ENCODE results near the gene CCDC188. TPM values are rescaled to one million over a fixed set of nuclear protein-coding genes. Genes with fewer than 3 reads are reported as not detected.
"Not testable (repeated sequence)": the region's sequence is repeated elsewhere in the genome, so short reads cannot be mapped to it uniquely, and the experiment has no call there.

Gene CCDC188
- total RNA-seq, 1 experiment from 2014 or later: not detected

GRCh38 chr22:20160041-20160440 is 9.2 kb upstream of the CCDC188 start:
- H2BK120ac ChIP-seq (ENCODE audit: low read depth, low read length, poor library complexity, severe bottlenecking): no peak overlapping the region
- H3K4me1 Mint-ChIP-seq: peaks cover 4 to 7% of the 10 kb centered on the region in 2 experiments
- no peak overlapping the region; the same call in 1 of the 2 replicates for H3K14ac ChIP-seq (ENCODE audit: insufficient read depth, low read length)
- H3K79me1 ChIP-seq (ENCODE audit: insufficient read depth, low read depth, low read length, poor library complexity, severe bottlenecking): no peaks in the 10 kb centered on the region
- H2AFZ ChIP-seq (ENCODE audit: low read length): no peak overlapping the region
- H3K4me2 ChIP-seq (ENCODE audit: insufficient read depth, insufficient read length, low read length): no peak overlapping the region
- no peaks in the 10 kb centered on the region for H3K27me3 ChIP-seq (ENCODE audit: insufficient read depth, low read length)
- H4K20me1 ChIP-seq (ENCODE audit: control insufficient read depth, insufficient read depth, insufficient read length): no peaks in the 10 kb centered on the region
- no peak for DNase-seq
- no peak overlapping the region for H4K8ac ChIP-seq (replicated peaks; ENCODE audit: insufficient read length, low read depth, low read length)
- H3K36me3 Mint-ChIP-seq (ENCODE audit: insufficient read depth in 1 of 3, low read depth in 3 of 3): peaks cover 0 to 7% (median 0%) of the 10 kb centered on the region in 3 experiments; a peak in 2 of 7 replicates
- peak overlapping the region in 1 of 3 experiments; percentile 67; a peak in 1 of 7 replicates for H3K27ac Mint-ChIP-seq
- no peak overlapping the region for H3K27ac ChIP-seq (ENCODE audit: insufficient read length, low read depth, low read length)
- no peak overlapping the region for H2BK12ac ChIP-seq (ENCODE audit: insufficient read length, low read depth, low read length)
- no peak overlapping the region for H4K5ac ChIP-seq (ENCODE audit: insufficient read length, low read depth, low read length)
- peaks cover 6 to 17% of the 10 kb centered on the region in 2 experiments; a peak in 4 of 5 replicates for H3K9me3 Mint-ChIP-seq
- no peak overlapping the region for H3K4me3 Mint-ChIP-seq
- no peak overlapping the region for H3K4ac ChIP-seq (ENCODE audit: low read depth, low read length)
- TF ChIP-seq, protein P1, sequence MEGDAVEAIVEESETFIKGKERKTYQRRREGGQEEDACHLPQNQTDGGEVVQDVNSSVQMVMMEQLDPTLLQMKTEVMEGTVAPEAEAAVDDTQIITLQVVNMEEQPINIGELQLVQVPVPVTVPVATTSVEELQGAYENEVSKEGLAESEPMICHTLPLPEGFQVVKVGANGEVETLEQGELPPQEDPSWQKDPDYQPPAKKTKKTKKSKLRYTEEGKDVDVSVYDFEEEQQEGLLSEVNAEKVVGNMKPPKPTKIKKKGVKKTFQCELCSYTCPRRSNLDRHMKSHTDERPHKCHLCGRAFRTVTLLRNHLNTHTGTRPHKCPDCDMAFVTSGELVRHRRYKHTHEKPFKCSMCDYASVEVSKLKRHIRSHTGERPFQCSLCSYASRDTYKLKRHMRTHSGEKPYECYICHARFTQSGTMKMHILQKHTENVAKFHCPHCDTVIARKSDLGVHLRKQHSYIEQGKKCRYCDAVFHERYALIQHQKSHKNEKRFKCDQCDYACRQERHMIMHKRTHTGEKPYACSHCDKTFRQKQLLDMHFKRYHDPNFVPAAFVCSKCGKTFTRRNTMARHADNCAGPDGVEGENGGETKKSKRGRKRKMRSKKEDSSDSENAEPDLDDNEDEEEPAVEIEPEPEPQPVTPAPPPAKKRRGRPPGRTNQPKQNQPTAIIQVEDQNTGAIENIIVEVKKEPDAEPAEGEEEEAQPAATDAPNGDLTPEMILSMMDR (conservative IDR thresholded peaks at IDR 0.05): no peak
- H3K4me1 ChIP-seq (ENCODE audit: insufficient read depth, low read length): no peaks in the 10 kb centered on the region
- H2BK20ac ChIP-seq (ENCODE audit: low read depth, low read length, poor library complexity, severe bottlenecking): no peak overlapping the region
- H3T11ph ChIP-seq (ENCODE audit: low read length): no peak overlapping the region
- no peak overlapping the region for H3K9ac ChIP-seq (ENCODE audit: extremely low read depth, insufficient read length, low read length)
- WGBS (ENCODE audit: extremely low coverage, insufficient read length, low lambda C conversion rate): no CpG with 5 or more reads among the region's 10 CpGs
- no peak overlapping the region for H3K18ac ChIP-seq (ENCODE audit: insufficient read length, low read depth, low read length)
- H3K9me3 ChIP-seq (ENCODE audit: control insufficient read depth, low read depth, low read length): no peaks in the 10 kb centered on the region
- no peaks in the 10 kb centered on the region for H3K27me3 Mint-ChIP-seq (ENCODE audit: low read depth)
- H3K79me2 ChIP-seq (ENCODE audit: insufficient read depth, low read length): no peaks in the 10 kb centered on the region
- H3K56ac ChIP-seq (ENCODE audit: insufficient read length, low read depth, low read length): no peak overlapping the region
- H2BK5ac ChIP-seq (ENCODE audit: insufficient read length, low read length): no peak overlapping the region
- no peak overlapping the region for H2BK15ac ChIP-seq (ENCODE audit: low read depth, low read length)
- H2AK5ac ChIP-seq (ENCODE audit: insufficient read length, low read length): no peak overlapping the region
- no peak overlapping the region for H4K91ac ChIP-seq (ENCODE audit: insufficient read length, low read depth, low read length)
- no peaks in the 10 kb centered on the region for H3K23me2 ChIP-seq (ENCODE audit: insufficient read length, low read depth, low read length, poor library complexity, severe bottlenecking)
- H3K23ac ChIP-seq (ENCODE audit: insufficient read length, low read depth, low read length): no peak overlapping the region

- not testable (repeated sequence) for H3K4me1 ChIP-seq (ENCODE audit: insufficient read depth, low read length); H2BK120ac ChIP-seq (ENCODE audit: low read depth, low read length, poor library complexity, severe bottlenecking); H3K18ac ChIP-seq (ENCODE audit: insufficient read length, low read depth, low read length); H4K5ac ChIP-seq (ENCODE audit: insufficient read length, low read depth, low read length); H4K91ac ChIP-seq (ENCODE audit: insufficient read length, low read depth, low read length); H3K27ac ChIP-seq (ENCODE audit: insufficient read length, low read depth, low read length); H2AK5ac ChIP-seq (ENCODE audit: insufficient read length, low read length); H3T11ph ChIP-seq (ENCODE audit: low read length); H3K23me2 ChIP-seq (ENCODE audit: insufficient read length, low read depth, low read length, poor library complexity, severe bottlenecking); H2BK15ac ChIP-seq (ENCODE audit: low read depth, low read length); H3K9ac ChIP-seq (ENCODE audit: extremely low read depth, insufficient read length, low read length); H3K4me2 ChIP-seq (ENCODE audit: insufficient read depth, insufficient read length, low read length); H2BK20ac ChIP-seq (ENCODE audit: low read depth, low read length, poor library complexity, severe bottlenecking); H2AFZ ChIP-seq (ENCODE audit: low read length); H4K8ac ChIP-seq (replicated peaks; ENCODE audit: insufficient read length, low read depth, low read length); H3K23ac ChIP-seq (ENCODE audit: insufficient read length, low read depth, low read length); H4K20me1 ChIP-seq (ENCODE audit: control insufficient read depth, insufficient read depth, insufficient read length); H3K79me2 ChIP-seq (ENCODE audit: insufficient read depth, low read length); H3K4me1 Mint-ChIP-seq; H3K4me3 Mint-ChIP-seq; H3K4ac ChIP-seq (ENCODE audit: low read depth, low read length); H3K27ac Mint-ChIP-seq; H2BK12ac ChIP-seq (ENCODE audit: insufficient read length, low read depth, low read length); DNase-seq; H3K56ac ChIP-seq (ENCODE audit: insufficient read length, low read depth, low read length); H2BK5ac ChIP-seq (ENCODE audit: insufficient read length, low read length); H3K27me3 ChIP-seq (ENCODE audit: insufficient read depth, low read length); H3K27me3 Mint-ChIP-seq (ENCODE audit: low read depth); H3K9me3 ChIP-seq (ENCODE audit: control insufficient read depth, low read depth, low read length); H3K36me3 Mint-ChIP-seq (ENCODE audit: insufficient read depth in 1 of 3, low read depth in 3 of 3); H3K79me1 ChIP-seq (ENCODE audit: insufficient read depth, low read depth, low read length, poor library complexity, severe bottlenecking)
- H3K14ac ChIP-seq (ENCODE audit: insufficient read depth, low read length): 0 out of 2 replicates have a peak overlapping the region, but pooled peaks have one; percentile 4
- H3K9me3 Mint-ChIP-seq: peaks cover 6 to 17% of the 10 kb centered on the region in 2 experiments; a peak in 4 of 5 replicates
- WGBS (ENCODE audit: extremely low coverage, insufficient read length, low lambda C conversion rate): no CpG with 5 or more reads among the region's 14 CpGs
Observed at GRCh38 chr22:20159531-20159930, 8.7 kb upstream of the CCDC188 start.

Measured in H9 (cell line).